ENCODE data around the gene GSTM4.

DNA sequence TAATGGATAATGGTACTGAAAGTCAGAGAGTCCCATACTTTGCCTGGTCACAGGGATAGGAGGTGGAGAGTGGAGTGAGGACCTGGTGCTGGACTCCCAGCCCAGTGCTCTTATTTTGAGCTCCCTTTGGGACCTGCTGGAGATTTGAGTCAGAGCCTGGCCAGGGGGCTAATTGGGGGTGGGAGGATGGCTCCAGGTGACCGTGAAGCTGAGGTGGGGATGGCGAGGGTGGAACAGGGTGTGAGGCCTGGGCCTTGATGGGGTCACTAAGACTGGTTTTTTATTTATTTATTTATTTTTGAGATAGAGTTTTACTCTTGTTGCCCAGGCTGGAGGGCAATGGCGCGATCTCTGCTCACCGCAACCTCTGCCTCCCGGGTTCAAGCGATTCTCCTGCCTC, 18.5 kb upstream of the GSTM4 start:
- TF ChIP-seq POLR2A (IDR thresholded peaks at IDR 0.05) = no peak
- TF ChIP-seq, protein P1, sequence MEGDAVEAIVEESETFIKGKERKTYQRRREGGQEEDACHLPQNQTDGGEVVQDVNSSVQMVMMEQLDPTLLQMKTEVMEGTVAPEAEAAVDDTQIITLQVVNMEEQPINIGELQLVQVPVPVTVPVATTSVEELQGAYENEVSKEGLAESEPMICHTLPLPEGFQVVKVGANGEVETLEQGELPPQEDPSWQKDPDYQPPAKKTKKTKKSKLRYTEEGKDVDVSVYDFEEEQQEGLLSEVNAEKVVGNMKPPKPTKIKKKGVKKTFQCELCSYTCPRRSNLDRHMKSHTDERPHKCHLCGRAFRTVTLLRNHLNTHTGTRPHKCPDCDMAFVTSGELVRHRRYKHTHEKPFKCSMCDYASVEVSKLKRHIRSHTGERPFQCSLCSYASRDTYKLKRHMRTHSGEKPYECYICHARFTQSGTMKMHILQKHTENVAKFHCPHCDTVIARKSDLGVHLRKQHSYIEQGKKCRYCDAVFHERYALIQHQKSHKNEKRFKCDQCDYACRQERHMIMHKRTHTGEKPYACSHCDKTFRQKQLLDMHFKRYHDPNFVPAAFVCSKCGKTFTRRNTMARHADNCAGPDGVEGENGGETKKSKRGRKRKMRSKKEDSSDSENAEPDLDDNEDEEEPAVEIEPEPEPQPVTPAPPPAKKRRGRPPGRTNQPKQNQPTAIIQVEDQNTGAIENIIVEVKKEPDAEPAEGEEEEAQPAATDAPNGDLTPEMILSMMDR (IDR thresholded peaks at IDR 0.05) = no peak
